K562 (cell line): ENCODE measurements around the gene SDR9C7. TPM values are rescaled to one million over a fixed set of nuclear protein-coding genes. Genes with fewer than 3 reads are reported as not detected.

ENCODE experiments used
- ATAC-seq: fragments of 200-7000 bp; cut with Tn5 transposase; 3 replicates; pipeline ENCODE4 v1.9.1; 2020; ENCODE audit warnings: moderate library complexity
- BruUV-seq: library from RNA; stranded (reverse); fragments of 400-500 nt; replicated peaks from 2 replicates; lab custom pipeline; 2021; lab: Mats Ljungman, UMichigan
- CTCF ChIA-PET: fragments of 300-600 bp; formaldehyde crosslinking; extraction: SDS; loops from one replicate; lab custom pipeline; 2021; ENCODE audit warnings: low intra/inter-chr PET ratio; lab: Yijun Ruan, JAX
- POLR2A ChIA-PET: fragments of 300-600, 350-650 bp; sonication (Branson Sonifier 250); formaldehyde crosslinking; extraction: SDS; loops from one replicate; lab custom pipeline; 2021; ENCODE audit warnings: antibody characterized with exemption, inconsistent platforms; lab: Yijun Ruan, JAX
- DNase-seq, 4 experiments: peaks; one replicate each; pipeline versions ENCODE4 v3.0.0 to v3.0.0-alpha.2; 2011 to 2018; ENCODE audit warnings: low spot score in 3 of 4, mixed read lengths in 3 of 4; ENCODE audit errors: extremely low read depth in 1 of 4
- FAIRE-seq: peaks from 2 replicates; lab custom pipeline; 2011; peaks lifted over from hg19 to GRCh38; lab: Jason Lieb, UNC
- H2AFZ ChIP-seq: 2 replicates; pipeline ENCODE4 v1.6.0; 2011; ENCODE audit warnings: low read depth, low read length, control low read depth, inconsistent platforms
- H3K27ac ChIP-seq: fragments of 200-600 bp; 3 replicates; pipeline ENCODE4 v1.8.0; 2011; ENCODE audit warnings: low read depth, mild to moderate bottlenecking, control low read depth, inconsistent platforms, low read length, moderate library complexity, mixed read lengths; ENCODE audit errors: extremely low read depth
- H3K27me3 ChIP-seq, 2 experiments: fragments of 300-600 bp in 1 of 2; 2 replicates in 1 of 2; 3 replicates in 1 of 2; pipeline versions ENCODE4 v1.6.0 to v1.8.0; 2011; ENCODE audit warnings: inconsistent platforms in 2 of 2, low read length in 2 of 2, mild to moderate bottlenecking in 1 of 2, mixed read lengths in 1 of 2, moderate library complexity in 1 of 2; ENCODE audit not compliant: control insufficient read depth in 2 of 2, insufficient read depth in 2 of 2
- H3K36me3 ChIP-seq: fragments of 300-600 bp; 3 replicates; pipeline ENCODE4 v1.8.0; 2011; ENCODE audit warnings: mild to moderate bottlenecking, low read length, inconsistent platforms; ENCODE audit not compliant: control insufficient read depth, insufficient read depth
- H3K4me1 ChIP-seq, 2 experiments: fragments of 200-600 bp in 1 of 2; replicated peaks in 1 of 2; 2 replicates in 1 of 2; 3 replicates in 1 of 2; pipeline versions ENCODE4 v1.5.1 to v1.8.0; 2011; ENCODE audit warnings: inconsistent platforms in 2 of 2, low read length in 2 of 2, mild to moderate bottlenecking in 1 of 2, mixed read lengths in 1 of 2, moderate library complexity in 1 of 2; ENCODE audit not compliant: control insufficient read depth in 2 of 2, insufficient read depth in 2 of 2
- H3K4me2 ChIP-seq: 2 replicates; pipeline ENCODE4 v1.6.1; 2011; ENCODE audit warnings: low read length, control low read depth, inconsistent platforms, mixed read lengths; ENCODE audit not compliant: insufficient read depth
- H3K4me3 ChIP-seq: fragments of 200-600 bp; sonication (generic), shearing (Covaris generic); 2 replicates; pipeline ENCODE4 v1.5.1; 2016; ENCODE audit warnings: control low read depth, inconsistent platforms
- H3K79me2 ChIP-seq: fragments of 200-600 bp; 3 replicates; pipeline ENCODE4 v1.8.0; 2011; ENCODE audit warnings: low read length, inconsistent platforms; ENCODE audit not compliant: control insufficient read depth, insufficient read depth
- H3K9ac ChIP-seq, 2 experiments: 2 replicates each; pipeline versions ENCODE4 v1.6.0 to v1.6.1; 2011; ENCODE audit warnings: low read depth in 2 of 2, low read length in 2 of 2, control low read depth in 1 of 2, inconsistent platforms in 1 of 2, mild to moderate bottlenecking in 1 of 2, mixed read lengths in 1 of 2; ENCODE audit not compliant: insufficient read depth in 1 of 2
- H3K9me1 ChIP-seq: one replicate; pipeline ENCODE4 v1.6.0; 2011; ENCODE audit warnings: inconsistent platforms, mild to moderate bottlenecking, low read length, moderate library complexity; ENCODE audit not compliant: control insufficient read depth, insufficient read depth
- H3K9me3 ChIP-seq: replicated peaks from 2 replicates; pipeline ENCODE4 v1.5.1; 2011; ENCODE audit warnings: low read depth, low read length, inconsistent platforms; ENCODE audit not compliant: control insufficient read depth, insufficient read depth
- H4K20me1 ChIP-seq: replicated peaks from 2 replicates; pipeline ENCODE4 v1.6.1; 2011; ENCODE audit warnings: low read length, inconsistent platforms, mixed read lengths; ENCODE audit not compliant: control insufficient read depth, insufficient read depth
- ARID1B ChIP-seq: fragments of 450-650 bp; IDR thresholded peaks from 2 replicates; pipeline ENCODE4 v1.6.1; 2016; ENCODE audit warnings: antibody characterized with exemption, mild to moderate bottlenecking, inconsistent platforms
- BDP1 ChIP-seq: IDR thresholded peaks from 3 replicates; pipeline ENCODE4 v1.6.1; 2011; ENCODE audit not compliant: insufficient read length, insufficient read depth
- BRCA1 ChIP-seq, 2 experiments: fragments of 450-650 bp in 1 of 2; sonication (generic) in 1 of 2; formaldehyde crosslinking in 1 of 2; IDR thresholded peaks; 2 replicates each; pipeline versions ENCODE4 v1.5.0 to v1.6.1; 2017 to 2020; ENCODE audit warnings: mild to moderate bottlenecking in 1 of 2, missing genetic modification reagents in 1 of 2
- CBFA2T3 ChIP-seq: fragments of 450-650 bp; IDR thresholded peaks from 2 replicates; pipeline ENCODE4 v1.6.1; 2017
- CHD4 ChIP-seq: fragments of 200-600 bp; sonication (generic); IDR thresholded peaks from 3 replicates; pipeline ENCODE4 v1.6.1; 2012; ENCODE audit warnings: low read depth, mild to moderate bottlenecking, mixed read lengths, low read length, inconsistent platforms; ENCODE audit not compliant: insufficient read depth, insufficient replicate concordance, poor library complexity, severe bottlenecking
- DEAF1 ChIP-seq: fragments of 450-650 bp; formaldehyde crosslinking; IDR thresholded peaks from 2 replicates; pipeline ENCODE4 v1.4.0; 2020; ENCODE audit warnings: mild to moderate bottlenecking, moderate library complexity
- MAFF ChIP-seq: IDR thresholded peaks from 2 replicates; pipeline ENCODE4 v1.6.1; 2012; ENCODE audit warnings: low read length, improper control_type of control experiment
- MLLT1 ChIP-seq, 2 experiments: fragments of 450-650 bp; IDR thresholded peaks; 2 replicates each; pipeline ENCODE4 v1.6.1; 2016
- SMARCA4 ChIP-seq: fragments of 450-650 bp; IDR thresholded peaks from 2 replicates; pipeline ENCODE4 v1.6.1; 2016
- SMC3 ChIP-seq: conservative IDR thresholded peaks from 2 replicates; pipeline ENCODE4 v1.6.1; 2011; ENCODE audit warnings: low read depth, low read length, improper control_type of control experiment; ENCODE audit not compliant: insufficient read depth
- SNAPC5 ChIP-seq: fragments of 250-450 bp; sonication (Bioruptor Pico); IDR thresholded peaks from 2 replicates; pipeline ENCODE4 v1.8.0; 2021; ENCODE audit warnings: moderate library complexity, mild to moderate bottlenecking, inconsistent platforms
- STAT6 ChIP-seq: sonication (generic); formaldehyde crosslinking; IDR thresholded peaks from 2 replicates; pipeline ENCODE4 v1.8.1; 2023; ENCODE audit warnings: mild to moderate bottlenecking, missing genetic modification reagents
- TOE1 ChIP-seq, 2 experiments: fragments of 450-650 bp in 1 of 2; sonication (generic) in 1 of 2; formaldehyde crosslinking in 1 of 2; IDR thresholded peaks; 2 replicates each; pipeline versions ENCODE4 v1.7.1 to v1.8.0; 2016 to 2022; ENCODE audit warnings: borderline replicate concordance in 2 of 2, mild to moderate bottlenecking in 2 of 2, antibody characterized with exemption in 1 of 2, inconsistent platforms in 1 of 2, low read depth in 1 of 2, missing genetic modification reagents in 1 of 2, moderate library complexity in 1 of 2
- ZFP30 ChIP-seq: fragments of 250-450 bp; sonication (Bioruptor Pico); IDR thresholded peaks from 2 replicates; pipeline ENCODE4 v1.8.0; 2022; ENCODE audit warnings: moderate library complexity, mild to moderate bottlenecking, inconsistent platforms, borderline replicate concordance
- ZNF41 ChIP-seq: fragments of 250-450 bp; sonication (Bioruptor Pico); conservative IDR thresholded peaks from 2 replicates; pipeline ENCODE4 v1.4.0; 2020; ENCODE audit warnings: mild to moderate bottlenecking
- WGBS: fragments of 100-300 bp; shearing (Covaris generic); methylation state at CpG from one replicate; pipeline ENCODE4 v1.1.6; 2016; ENCODE audit warnings: low coverage, mixed read lengths; ENCODE audit not compliant: insufficient coverage; ENCODE audit errors: missing lambda C conversion rate; 5-methylcytosine and 5-hydroxymethylcytosine counted together
- in situ Hi-C: fragments of 300-500 bp; cut with MboI; formaldehyde crosslinking; loops from 4 replicates; pipeline ENCODE4 v1.15.0; 2018; ENCODE audit warnings: inconsistent platforms, mixed read lengths
- intact Hi-C: fragments of 100-400 bp; cut with micrococcal nuclease; formaldehyde crosslinking; loops from 2 replicates; pipeline ENCODE4 v1.14.2; 2022
- polyA plus RNA-seq, 8 experiments: library from polyadenylated mRNA; depleted of rRNA in 4 of 8; stranded (reverse) in 5 of 8; unstranded in 3 of 8; fragments of >200 nt; fragmentation: Nextera tagmentation in 2 of 8; fragmentation: Illumina TruSeq in 1 of 8; extraction: Ambion mirVana in 2 of 8; extraction: Trizol in 1 of 8; gene quantifications; 2 replicates each; pipeline versions ENCODE4 v1.2.1 to v1.2.3, GENCODE V29; 2011 to 2014; ENCODE audit warnings: inconsistent platforms in 1 of 8, missing spikeins in 1 of 8
- total RNA-seq, 7 experiments: library from RNA; depleted of rRNA in 6 of 7; stranded (reverse); fragments of >200 nt in 6 of 7; fragmentation: Illumina TruSeq in 2 of 7; extraction: Trizol in 2 of 7; gene quantifications; 2 replicates each; pipeline versions ENCODE4 v1.2.1 to v1.2.3, GENCODE V29; 2011 to 2021; ENCODE audit warnings: low replicate concordance in 1 of 7

Gene SDR9C7
- total and polyA plus RNA-seq, 9 of the 15 experiments (the other 6 are each of a cell fraction or from before 2014, with no cell fraction given) = 0.04 to 0.59 (median 0.06) TPM; not detected in 6

GRCh38 chr12:56898938-56899337, 35.3 kb downstream of the SDR9C7 start:
- H3K4me3 ChIP-seq = no peak overlapping the region
- H4K20me1 ChIP-seq = no peaks in the 10 kb centered on the region
- 0% methylated on average over 1 of the region's 1 CpG for WGBS
- ATAC-seq = no peak
- H3K4me1 ChIP-seq = peaks cover 8 to 29% of the 10 kb centered on the region in 2 experiments
- no peak for FAIRE-seq
- no peak overlapping the region for H3K4me2 ChIP-seq
- H3K36me3 ChIP-seq = no peaks in the 10 kb centered on the region
- no peaks in the 10 kb centered on the region for H3K9me3 ChIP-seq
- in situ Hi-C loops = no loop called here
- intact Hi-C loops = loop anchor here (5.0 kb wide), 1 partner anchor 57 kb away; no protein-coding TSS in a partner anchor
- H3K27me3 ChIP-seq = no peaks in the 10 kb centered on the region
- CTCF ChIA-PET = no interaction called here
- POLR2A ChIA-PET = interaction anchor here (0.6 to 1.5 kb wide), 4 partner anchors 16 to 82 kb away, joined by 3 read pairs; no protein-coding TSS in a partner anchor
- peak overlapping the region; percentile 52; the same call in 1 of the 2 replicates for H2AFZ ChIP-seq
- no peak overlapping the region for H3K9ac ChIP-seq
- no peak overlapping the region for H3K27ac ChIP-seq
- no peak for DNase-seq
- H3K9me1 ChIP-seq = no peaks in the 10 kb centered on the region
- no peaks in the 10 kb centered on the region for H3K79me2 ChIP-seq
- BruUV-seq = no TSS peak
- TF ChIP-seq BDP1 (no peak), MLLT1 (IDR thresholded peaks at IDR 0.05) (no peak), SMARCA4 (0 out of 2 replicates have a peak, but pooled peaks have one; percentile 16), DEAF1 (no peak), ZNF41 (CRISPR knock-in tag) (no peak), TOE1 (IDR thresholded peaks at IDR 0.05; ENCODE audit: borderline replicate concordance) (no peak), TOE1 (CRISPR knock-in tag; IDR thresholded peaks at IDR 0.05; ENCODE audit: borderline replicate concordance, low read depth) (no peak), STAT6 (CRISPR knock-in tag) (no peak), MAFF (no peak), ZFP30 (no peak), ARID1B (peak; percentile 52), CHD4 (no peak), SMC3 (no peak), SNAPC5 (CRISPR knock-in tag) (no peak), CBFA2T3 (peak; percentile 44; the same call in 1 of the 2 replicates), BRCA1 (IDR thresholded peaks at IDR 0.05) (no peak), BRCA1 (CRISPR knock-in tag; IDR thresholded peaks at IDR 0.05) (no peak)
